ENCODE data around the gene TBL3.
A peak's percentile ranks its signal among the peaks of the same experiment; 100 is the strongest.

GRCh38 chr16:2023092-2024031 is 51.5 kb downstream of the TBL3 start:
- TF ChIP-seq, protein P1, sequence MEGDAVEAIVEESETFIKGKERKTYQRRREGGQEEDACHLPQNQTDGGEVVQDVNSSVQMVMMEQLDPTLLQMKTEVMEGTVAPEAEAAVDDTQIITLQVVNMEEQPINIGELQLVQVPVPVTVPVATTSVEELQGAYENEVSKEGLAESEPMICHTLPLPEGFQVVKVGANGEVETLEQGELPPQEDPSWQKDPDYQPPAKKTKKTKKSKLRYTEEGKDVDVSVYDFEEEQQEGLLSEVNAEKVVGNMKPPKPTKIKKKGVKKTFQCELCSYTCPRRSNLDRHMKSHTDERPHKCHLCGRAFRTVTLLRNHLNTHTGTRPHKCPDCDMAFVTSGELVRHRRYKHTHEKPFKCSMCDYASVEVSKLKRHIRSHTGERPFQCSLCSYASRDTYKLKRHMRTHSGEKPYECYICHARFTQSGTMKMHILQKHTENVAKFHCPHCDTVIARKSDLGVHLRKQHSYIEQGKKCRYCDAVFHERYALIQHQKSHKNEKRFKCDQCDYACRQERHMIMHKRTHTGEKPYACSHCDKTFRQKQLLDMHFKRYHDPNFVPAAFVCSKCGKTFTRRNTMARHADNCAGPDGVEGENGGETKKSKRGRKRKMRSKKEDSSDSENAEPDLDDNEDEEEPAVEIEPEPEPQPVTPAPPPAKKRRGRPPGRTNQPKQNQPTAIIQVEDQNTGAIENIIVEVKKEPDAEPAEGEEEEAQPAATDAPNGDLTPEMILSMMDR (tag by site-specific recombination; IDR thresholded peaks at IDR 0.05), result peak; percentile 98
- TF ChIP-seq, protein P2, sequence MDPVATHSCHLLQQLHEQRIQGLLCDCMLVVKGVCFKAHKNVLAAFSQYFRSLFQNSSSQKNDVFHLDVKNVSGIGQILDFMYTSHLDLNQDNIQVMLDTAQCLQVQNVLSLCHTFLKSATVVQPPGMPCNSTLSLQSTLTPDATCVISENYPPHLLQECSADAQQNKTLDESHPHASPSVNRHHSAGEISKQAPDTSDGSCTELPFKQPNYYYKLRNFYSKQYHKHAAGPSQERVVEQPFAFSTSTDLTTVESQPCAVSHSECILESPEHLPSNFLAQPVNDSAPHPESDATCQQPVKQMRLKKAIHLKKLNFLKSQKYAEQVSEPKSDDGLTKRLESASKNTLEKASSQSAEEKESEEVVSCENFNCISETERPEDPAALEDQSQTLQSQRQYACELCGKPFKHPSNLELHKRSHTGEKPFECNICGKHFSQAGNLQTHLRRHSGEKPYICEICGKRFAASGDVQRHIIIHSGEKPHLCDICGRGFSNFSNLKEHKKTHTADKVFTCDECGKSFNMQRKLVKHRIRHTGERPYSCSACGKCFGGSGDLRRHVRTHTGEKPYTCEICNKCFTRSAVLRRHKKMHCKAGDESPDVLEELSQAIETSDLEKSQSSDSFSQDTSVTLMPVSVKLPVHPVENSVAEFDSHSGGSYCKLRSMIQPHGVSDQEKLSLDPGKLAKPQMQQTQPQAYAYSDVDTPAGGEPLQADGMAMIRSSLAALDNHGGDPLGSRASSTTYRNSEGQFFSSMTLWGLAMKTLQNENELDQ (tag by site-specific recombination; IDR thresholded peaks at IDR 0.05; ENCODE audit: low read depth), result no peak
- no peak for TF ChIP-seq WT1 (tag by site-specific recombination; IDR thresholded peaks at IDR 0.05)
- TF ChIP-seq ZNF24 (tag by site-specific recombination; IDR thresholded peaks at IDR 0.05), result no peak
- no peak for TF ChIP-seq ZNF701 (tag by site-specific recombination; IDR thresholded peaks at IDR 0.05)
- no peak for TF ChIP-seq ZNF426 (tag by site-specific recombination; IDR thresholded peaks at IDR 0.05)
- no peak for TF ChIP-seq OVOL3 (tag by site-specific recombination; IDR thresholded peaks at IDR 0.05)
- no peak for TF ChIP-seq ZNF184 (tag by site-specific recombination; IDR thresholded peaks at IDR 0.05)
- no peak for TF ChIP-seq GLI4 (tag by site-specific recombination; IDR thresholded peaks at IDR 0.05)
- TF ChIP-seq ZNF274 (IDR thresholded peaks at IDR 0.05; ENCODE audit: low read length), result no peak
- TF ChIP-seq ZNF274 (tag by site-specific recombination; IDR thresholded peaks at IDR 0.05; ENCODE audit: borderline replicate concordance), result no peak
- TF ChIP-seq ZNF133 (tag by site-specific recombination; IDR thresholded peaks at IDR 0.05), result no peak
- no peak for TF ChIP-seq ZNF18 (tag by site-specific recombination; IDR thresholded peaks at IDR 0.05)
- TF ChIP-seq KLF17 (tag by site-specific recombination; IDR thresholded peaks at IDR 0.05), result peak; percentile 69; the same call in 1 of the 2 replicates

Data from HEK293 (cell line).